ENCODE data around the gene DELE1. TPM values are rescaled to one million over a fixed set of nuclear protein-coding genes. Genes with fewer than 3 reads are reported as not detected.

The DELE1 gene
- total RNA-seq, 2 donors from 2014 or later = 66.7 to 98.1 TPM

GRCh38 chr5:141934099-141934844 lies 10.6 kb downstream of the DELE1 start:
- intact Hi-C loops (cut with DNase I) = no loop called here
- H3K27me3 ChIP-seq (replicated peaks; ENCODE audit: insufficient read depth) = no peaks in the 10 kb centered on the region
- TF ChIP-seq CTCF (IDR thresholded peaks at IDR 0.05) = no peak
- no peak for TF ChIP-seq POLR2A (IDR thresholded peaks at IDR 0.05)
- TF ChIP-seq POLR2AphosphoS5 (IDR thresholded peaks at IDR 0.05) = no peak
- H3K4me1 ChIP-seq (replicated peaks) = no peaks in the 10 kb centered on the region
- peaks cover 11 to 15% of the 10 kb centered on the region in 2 donors for H3K36me3 ChIP-seq
- H3K4me3 ChIP-seq = no peak overlapping the region
- no peak for DNase-seq (ENCODE audit: low spot score)
- no peak overlapping the region for H3K27ac ChIP-seq
- 71% methylated on average over 11 of the region's 11 CpGs for WGBS
- no peaks in the 10 kb centered on the region for H3K9me3 ChIP-seq

- Histone ChIP-seq H3K36me3 (peaks cover 5 to 11% of the 10 kb centered on the region in 2 donors), H3K27me3 (replicated peaks; ENCODE audit: insufficient read depth) (no peaks in the 10 kb centered on the region), H3K9me3 (no peaks in the 10 kb centered on the region), H3K4me1 (replicated peaks) (no peaks in the 10 kb centered on the region), H3K4me3 (no peak overlapping the region), H3K27ac (no peak overlapping the region)
- no peak for TF ChIP-seq POLR2A (IDR thresholded peaks at IDR 0.05)
- no peak for TF ChIP-seq CTCF (IDR thresholded peaks at IDR 0.05)
- peak; percentile 17 for TF ChIP-seq POLR2AphosphoS5 (IDR thresholded peaks at IDR 0.05)
- DNase-seq (ENCODE audit: low spot score) = peak; percentile 40
- intact Hi-C loops (cut with DNase I) = no loop called here
- WGBS = 50% methylated on average over 4 of the region's 4 CpGs
Observed at GRCh38 chr5:141935538-141935937, 11.9 kb downstream of the DELE1 start.

- no peak for DNase-seq (ENCODE audit: low spot score)
- TF ChIP-seq POLR2A (IDR thresholded peaks at IDR 0.05) = no peak
- TF ChIP-seq CTCF (IDR thresholded peaks at IDR 0.05) = no peak
- TF ChIP-seq POLR2AphosphoS5 (IDR thresholded peaks at IDR 0.05) = no peak
- peak overlapping the region in 1 of 2 donors; percentile 32 for H3K27ac ChIP-seq
- no peak overlapping the region for H3K4me3 ChIP-seq
- H3K27me3 ChIP-seq (replicated peaks; ENCODE audit: insufficient read depth) = no peaks in the 10 kb centered on the region
- H3K4me1 ChIP-seq (replicated peaks) = no peaks in the 10 kb centered on the region
- intact Hi-C loops (cut with DNase I) = no loop called here
- 37% methylated on average over 6 of the region's 6 CpGs for WGBS
- no peaks in the 10 kb centered on the region for H3K9me3 ChIP-seq
- H3K36me3 ChIP-seq = peaks cover 5 to 7% of the 10 kb centered on the region in 2 donors
Observed at GRCh38 chr5:141940695-141941271, 17.1 kb downstream of the DELE1 start.

GRCh38 chr5:141941307-141941706 lies 17.6 kb downstream of the DELE1 start:
- H3K36me3 ChIP-seq = peaks cover 5 to 7% of the 10 kb centered on the region in 2 donors
- no peaks in the 10 kb centered on the region for H3K27me3 ChIP-seq (replicated peaks; ENCODE audit: insufficient read depth)
- no peaks in the 10 kb centered on the region for H3K4me1 ChIP-seq (replicated peaks)
- no peak overlapping the region for H3K4me3 ChIP-seq
- no peak for DNase-seq (ENCODE audit: low spot score)
- H3K27ac ChIP-seq = no peak overlapping the region
- intact Hi-C loops (cut with DNase I) = no loop called here
- H3K9me3 ChIP-seq = no peaks in the 10 kb centered on the region
- WGBS = 59% methylated on average over 6 of the region's 6 CpGs
- TF ChIP-seq CTCF (IDR thresholded peaks at IDR 0.05) (no peak), POLR2A (IDR thresholded peaks at IDR 0.05) (no peak), POLR2AphosphoS5 (IDR thresholded peaks at IDR 0.05) (no peak)

- DNase-seq (ENCODE audit: low spot score) = no peak
- H3K4me3 ChIP-seq = no peak overlapping the region
- 79% methylated on average over 6 of the region's 6 CpGs for WGBS
- TF ChIP-seq CTCF (IDR thresholded peaks at IDR 0.05) (no peak), POLR2AphosphoS5 (IDR thresholded peaks at IDR 0.05) (no peak), POLR2A (IDR thresholded peaks at IDR 0.05) (no peak)
- intact Hi-C loops (cut with DNase I) = no loop called here
- H3K36me3 ChIP-seq = peaks cover 5 to 6% of the 10 kb centered on the region in 2 donors
- H3K4me1 ChIP-seq (replicated peaks) = no peaks in the 10 kb centered on the region
- no peak overlapping the region for H3K27ac ChIP-seq
- H3K9me3 ChIP-seq = no peaks in the 10 kb centered on the region
- no peaks in the 10 kb centered on the region for H3K27me3 ChIP-seq (replicated peaks; ENCODE audit: insufficient read depth)
Observed at GRCh38 chr5:141941779-141942178, 18.1 kb downstream of the DELE1 start.

Measured in prostate gland (tissue), 2 donors.